ENCODE measurements around the gene MAD1L1. TPM values are rescaled to one million over a fixed set of nuclear protein-coding genes. Genes with fewer than 3 reads are reported as not detected.

The MAD1L1 gene
- total and polyA plus RNA-seq, 2 of the 4 experiments (the other 2 are of a cell fraction), result 29.0 to 40.9 TPM

DNA sequence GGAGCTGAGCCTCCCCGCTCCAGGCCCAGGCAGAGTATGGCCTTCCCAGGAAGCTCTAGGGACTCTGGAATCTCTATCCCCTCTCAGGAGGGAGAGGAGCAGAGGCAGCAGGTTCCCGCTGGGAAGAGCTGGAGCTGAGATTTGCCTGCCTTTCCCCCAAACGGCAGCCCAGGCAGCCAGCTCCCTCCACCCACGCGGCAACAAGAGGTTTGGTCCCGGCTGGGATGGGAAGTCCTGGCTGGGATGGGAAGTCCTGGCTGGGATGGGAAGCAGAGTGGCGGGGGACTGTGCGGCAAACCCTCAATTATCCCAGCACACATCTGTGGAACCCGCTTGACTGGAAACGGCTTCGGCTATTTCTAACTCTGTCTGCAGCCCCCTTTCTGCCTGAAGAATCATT is 339.7 kb downstream of the MAD1L1 start:
- ChIA-PET CTCF (no interaction called here), POLR2A (ENCODE audit: unreplicated experiment) (no interaction called here)
- Histone ChIP-seq H3K4me3 (ENCODE audit: insufficient read depth, low read depth, low read length) (no peak overlapping the region), H3K9ac (ENCODE audit: low read depth, low read length) (no peak overlapping the region), H2BK20ac (ENCODE audit: low read depth, low read length) (no peak overlapping the region), H2BK15ac (ENCODE audit: low read depth, low read length) (no peak overlapping the region), H3K4me1 (ENCODE audit: control insufficient read depth, insufficient read depth, low read length) (peaks cover 2% of the 10 kb centered on the region; the same call in 1 of the 2 replicates), H3K23ac (ENCODE audit: low read depth, low read length) (no peak overlapping the region), H3K14ac (replicated peaks; ENCODE audit: low read depth, low read length) (no peak overlapping the region), H3K4me2 (ENCODE audit: low read depth, low read length) (no peak overlapping the region), H3K9me1 (ENCODE audit: insufficient read depth, low read length) (peaks cover 13% of the 10 kb centered on the region), H2BK120ac (ENCODE audit: low read depth, low read length) (no peak overlapping the region), H2AK9ac (replicated peaks; ENCODE audit: low read depth, low read length, poor library complexity) (no peak overlapping the region), H4K91ac (ENCODE audit: insufficient read depth, low read depth, low read length) (no peak overlapping the region), H3K56ac (ENCODE audit: extremely low read depth, insufficient read depth, low read length) (no peak overlapping the region), H3K27ac (ENCODE audit: insufficient read depth, low read length) (no peak overlapping the region), H3K18ac (ENCODE audit: low read depth, low read length) (no peak overlapping the region), H3K4ac (ENCODE audit: low read depth, low read length) (no peak overlapping the region), H4K5ac (ENCODE audit: low read depth, low read length) (no peak overlapping the region), H2AFZ (replicated peaks; ENCODE audit: low read length, poor library complexity) (no peak overlapping the region), H2BK5ac (ENCODE audit: low read depth, low read length, poor library complexity, severe bottlenecking) (no peak overlapping the region), H4K20me1 (ENCODE audit: insufficient read depth, low read length) (no peaks in the 10 kb centered on the region), H2AK5ac (ENCODE audit: low read depth, low read length) (no peak overlapping the region), H4K8ac (ENCODE audit: low read depth in 2 of 2, low read length in 2 of 2) (no peak overlapping the region), H3K9me3 (ENCODE audit: control insufficient read depth, insufficient read depth, low read length) (no peaks in the 10 kb centered on the region), H3K79me1 (ENCODE audit: low read depth in 1 of 2, low read length in 2 of 2) (peaks cover 0 to 5% of the 10 kb centered on the region in 2 experiments; a peak in 2 of 4 replicates), H3K36me3 (ENCODE audit: control insufficient read depth, insufficient read depth, low read length) (peaks cover 14% of the 10 kb centered on the region), H3K27me3 (ENCODE audit: control insufficient read depth, insufficient read depth, low read length) (no peaks in the 10 kb centered on the region)
- TF ChIP-seq RAD21 (IDR thresholded peaks at IDR 0.05; ENCODE audit: low read length) (no peak), CEBPB (IDR thresholded peaks at IDR 0.05; ENCODE audit: low read depth, low read length) (no peak), RFX5 (IDR thresholded peaks at IDR 0.05; ENCODE audit: low read depth, low read length) (no peak), MXI1 (IDR thresholded peaks at IDR 0.05; ENCODE audit: borderline replicate concordance, low read depth, low read length) (no peak), MAZ (IDR thresholded peaks at IDR 0.05; ENCODE audit: borderline replicate concordance, low read depth, low read length) (no peak), FOS (IDR thresholded peaks at IDR 0.05; ENCODE audit: low read depth, low read length) (no peak), BHLHE40 (IDR thresholded peaks at IDR 0.05; ENCODE audit: low read depth, low read length) (no peak), SMC3 (IDR thresholded peaks at IDR 0.05; ENCODE audit: low read depth, low read length) (no peak), USF2 (IDR thresholded peaks at IDR 0.05; ENCODE audit: low read depth, low read length) (no peak), MAFK (IDR thresholded peaks at IDR 0.05; ENCODE audit: low read depth, low read length) (no peak), POLR2A (IDR thresholded peaks at IDR 0.05; ENCODE audit: low read depth, low read length) (no peak), NFE2L2 (IDR thresholded peaks at IDR 0.05; ENCODE audit: low read depth, low read length) (no peak), CHD1 (IDR thresholded peaks at IDR 0.05; ENCODE audit: low read depth, low read length) (no peak), RCOR1 (IDR thresholded peaks at IDR 0.05; ENCODE audit: insufficient replicate concordance, low read length) (no peak)
- TF ChIP-seq, protein P1, sequence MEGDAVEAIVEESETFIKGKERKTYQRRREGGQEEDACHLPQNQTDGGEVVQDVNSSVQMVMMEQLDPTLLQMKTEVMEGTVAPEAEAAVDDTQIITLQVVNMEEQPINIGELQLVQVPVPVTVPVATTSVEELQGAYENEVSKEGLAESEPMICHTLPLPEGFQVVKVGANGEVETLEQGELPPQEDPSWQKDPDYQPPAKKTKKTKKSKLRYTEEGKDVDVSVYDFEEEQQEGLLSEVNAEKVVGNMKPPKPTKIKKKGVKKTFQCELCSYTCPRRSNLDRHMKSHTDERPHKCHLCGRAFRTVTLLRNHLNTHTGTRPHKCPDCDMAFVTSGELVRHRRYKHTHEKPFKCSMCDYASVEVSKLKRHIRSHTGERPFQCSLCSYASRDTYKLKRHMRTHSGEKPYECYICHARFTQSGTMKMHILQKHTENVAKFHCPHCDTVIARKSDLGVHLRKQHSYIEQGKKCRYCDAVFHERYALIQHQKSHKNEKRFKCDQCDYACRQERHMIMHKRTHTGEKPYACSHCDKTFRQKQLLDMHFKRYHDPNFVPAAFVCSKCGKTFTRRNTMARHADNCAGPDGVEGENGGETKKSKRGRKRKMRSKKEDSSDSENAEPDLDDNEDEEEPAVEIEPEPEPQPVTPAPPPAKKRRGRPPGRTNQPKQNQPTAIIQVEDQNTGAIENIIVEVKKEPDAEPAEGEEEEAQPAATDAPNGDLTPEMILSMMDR (conservative IDR thresholded peaks at IDR 0.05; ENCODE audit: low read depth, low read length), result no peak
- TF ChIP-seq, protein P2, sequence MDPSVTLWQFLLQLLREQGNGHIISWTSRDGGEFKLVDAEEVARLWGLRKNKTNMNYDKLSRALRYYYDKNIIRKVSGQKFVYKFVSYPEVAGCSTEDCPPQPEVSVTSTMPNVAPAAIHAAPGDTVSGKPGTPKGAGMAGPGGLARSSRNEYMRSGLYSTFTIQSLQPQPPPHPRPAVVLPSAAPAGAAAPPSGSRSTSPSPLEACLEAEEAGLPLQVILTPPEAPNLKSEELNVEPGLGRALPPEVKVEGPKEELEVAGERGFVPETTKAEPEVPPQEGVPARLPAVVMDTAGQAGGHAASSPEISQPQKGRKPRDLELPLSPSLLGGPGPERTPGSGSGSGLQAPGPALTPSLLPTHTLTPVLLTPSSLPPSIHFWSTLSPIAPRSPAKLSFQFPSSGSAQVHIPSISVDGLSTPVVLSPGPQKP (IDR thresholded peaks at IDR 0.05; ENCODE audit: borderline replicate concordance, low read depth, low read length), result no peak
- 80% methylated on average over 2 of the region's 11 CpGs; no CpG with 5 or more reads in 1 of the 2 experiments for WGBS, 2 experiments (ENCODE audit: extremely low coverage in 2 of 2, insufficient read length in 1 of 2)
- ATAC-seq (ENCODE audit: low read depth) (no peak), DNase-seq (no peak)
- dilution Hi-C loops (cut with HindIII; ENCODE audit: low sequenced_read_pairs, unreplicated experiment) (no loop called here), in situ Hi-C loops (cut with MboI; ENCODE audit: low sequenced_read_pairs) (no loop called here), intact Hi-C loops (cut with micrococcal nuclease) (no loop called here)
- BruUV-seq (replicated peaks), result no TSS peak
